Measurements from ENCODE around the gene TCEAL5.
"Not testable (repeated sequence)": the region's sequence is repeated elsewhere in the genome, so short reads cannot be mapped to it uniquely, and the experiment has no call there.

Gene TCEAL5

GRCh38 chrX:103276581-103277002 is at the start of gene TCEAL5:
TCEAL5 (minus strand) TSS chrX:103276750; CDS start chrX:103274563, 2,187 bp downstream.
- no peak for DNase-seq (ENCODE audit: low spot score)

- no peak for DNase-seq (ENCODE audit: low spot score)
Measured at GRCh38 chrX:103311399-103311780, 34.8 kb upstream of the TCEAL5 start.

DNA sequence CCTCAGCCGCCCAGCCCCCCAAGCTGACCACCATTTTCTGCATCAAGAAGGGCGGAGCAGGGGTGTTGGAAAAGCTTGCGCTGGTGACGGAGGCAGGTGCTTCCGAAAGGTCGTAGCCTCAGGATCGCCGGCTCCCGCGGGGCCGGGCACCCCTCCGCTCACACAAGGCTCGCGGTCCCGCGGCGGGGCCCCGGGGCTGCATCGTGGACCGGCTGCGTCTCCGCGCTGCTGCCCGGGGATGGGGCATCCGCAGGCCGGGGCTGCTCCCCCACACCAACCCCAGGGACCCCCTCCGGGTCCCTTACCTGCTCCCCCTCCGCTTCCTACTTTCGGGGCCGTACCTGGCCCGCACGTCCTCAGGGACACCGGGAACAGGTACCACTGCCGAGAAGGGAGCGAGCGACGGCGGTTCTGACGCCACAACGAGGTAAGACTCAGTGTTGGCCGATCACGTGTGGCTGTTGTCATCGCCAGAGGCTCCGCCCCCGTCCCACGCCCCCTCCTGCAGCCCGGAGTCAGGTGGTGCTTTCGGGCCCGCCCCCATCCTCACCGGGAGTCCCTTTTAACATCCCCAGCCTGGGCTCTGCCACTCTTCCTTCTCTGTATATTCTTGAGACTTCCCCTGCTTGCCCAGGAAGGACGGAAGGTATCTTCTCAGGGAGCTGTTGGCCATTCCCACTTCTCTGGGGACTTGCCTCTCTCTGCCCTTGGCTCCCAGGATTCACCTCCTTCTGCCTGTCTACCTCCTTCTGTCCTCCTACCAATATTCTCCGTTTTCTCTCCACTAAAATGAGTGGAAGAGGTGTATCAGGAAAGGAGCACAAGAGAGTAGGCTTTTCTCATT is 34.2 kb upstream of the TCEAL5 start, which contains the start of gene BEX2:
Gene BEX2 (minus strand): TSS at position 436 of the 844 bp plus-strand sequence. CDS start 1,014 bp downstream, outside the sequence.
- peak; percentile 87 for DNase-seq (ENCODE audit: low spot score)

DNA sequence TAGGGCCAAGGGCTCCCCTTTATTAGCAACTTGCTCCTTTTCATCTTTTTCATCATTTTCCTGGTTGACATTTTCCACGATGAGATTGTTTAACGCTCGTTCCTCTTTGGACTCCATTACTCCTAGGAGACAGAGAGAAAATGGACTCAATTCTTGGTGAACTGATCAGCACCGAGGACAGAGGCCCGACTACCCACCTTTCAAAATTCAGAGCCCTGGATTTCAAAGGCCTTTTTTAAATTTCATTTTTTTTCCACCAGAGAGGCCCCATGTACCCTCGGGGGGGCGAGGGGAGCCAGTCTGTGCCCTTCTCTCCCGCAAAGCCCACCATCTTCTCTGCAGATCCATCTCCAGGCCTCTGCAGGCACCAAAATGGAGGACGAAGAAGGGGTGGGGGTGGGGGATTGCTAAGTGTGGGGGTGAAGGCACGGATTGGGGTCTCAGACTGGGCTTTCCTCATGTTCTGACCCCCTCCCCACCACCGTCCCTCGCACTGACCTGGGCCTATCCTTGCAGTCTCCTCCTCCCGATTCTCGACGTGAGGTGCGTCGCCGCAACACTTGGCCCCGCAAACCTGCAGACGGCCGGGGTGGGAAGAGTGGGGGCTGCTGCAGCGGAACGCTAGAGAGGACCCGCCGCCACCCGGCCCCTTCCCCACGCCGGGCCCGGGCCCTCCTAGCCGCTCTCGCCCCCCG is 33.5 kb upstream of the TCEAL5 start:
- no peak for DNase-seq (ENCODE audit: low spot score)

GRCh38 chrX:103305666-103306065 is 29.1 kb upstream of the TCEAL5 start:
- DNase-seq (ENCODE audit: low spot score) = not testable (repeated sequence)

- DNase-seq (ENCODE audit: low spot score) = no peak
Measured at GRCh38 chrX:103304705-103305104, 28.2 kb upstream of the TCEAL5 start.

- no peak for DNase-seq (ENCODE audit: low spot score)
Measured at GRCh38 chrX:103293118-103293517, 16.6 kb upstream of the TCEAL5 start.

DNA sequence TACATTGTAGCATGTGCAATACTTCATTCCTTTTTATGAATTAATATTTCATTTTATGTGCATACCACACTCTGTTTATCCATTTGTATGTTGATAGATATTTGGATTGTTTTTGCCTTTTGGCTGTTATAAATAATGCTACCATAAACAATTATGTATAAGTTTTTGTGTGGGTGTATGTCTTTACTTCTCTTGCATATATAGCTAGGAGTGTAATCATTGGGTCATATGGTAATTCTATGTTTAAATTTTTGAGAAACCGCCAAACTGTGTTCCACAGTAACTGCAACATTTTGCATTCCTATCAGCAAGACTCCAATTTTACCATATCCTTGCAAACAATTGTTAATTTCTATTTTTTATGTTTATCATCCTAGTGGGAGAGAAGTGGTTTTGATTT is 3.1 kb upstream of the TCEAL5 start:
- no peak for DNase-seq (ENCODE audit: low spot score)

GRCh38 chrX:103275947-103276567 is 493 bp downstream of the TCEAL5 start:
- DNase-seq (ENCODE audit: low spot score) = no peak

GRCh38 chrX:103274284-103274683 is 2.3 kb downstream of the TCEAL5 start:
- no peak for DNase-seq (ENCODE audit: low spot score)

- DNase-seq (ENCODE audit: low spot score) = no peak
Measured at GRCh38 chrX:103258275-103258674, 18.3 kb downstream of the TCEAL5 start.

DNA sequence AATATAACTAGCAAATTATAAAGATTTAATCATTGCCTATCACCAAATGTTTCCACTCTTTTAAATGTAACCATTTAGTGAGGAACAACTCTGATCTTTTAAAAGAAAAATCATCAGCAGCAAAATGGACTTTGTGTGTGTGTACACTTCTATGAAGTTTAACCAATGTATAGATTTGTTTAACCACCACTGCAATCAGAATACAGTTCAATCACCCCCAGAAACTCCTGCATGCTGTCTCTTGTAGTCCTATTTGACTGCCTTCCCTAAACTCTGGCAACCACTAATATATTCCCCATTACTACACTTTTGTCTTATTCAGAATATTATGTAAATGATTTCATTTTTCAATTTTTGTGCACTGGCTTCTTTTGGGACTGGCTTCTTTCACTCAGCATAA is 19.9 kb downstream of the TCEAL5 start:
- no peak for DNase-seq (ENCODE audit: low spot score)

GRCh38 chrX:103254921-103255493 is 21.5 kb downstream of the TCEAL5 start, which contains the start of gene TCEAL8:
TCEAL8 (minus strand) TSS chrX:103255155; CDS start chrX:103253979, 1,176 bp downstream.
- peak; percentile 64 for DNase-seq (ENCODE audit: low spot score)

GRCh38 chrX:103254171-103254824 is 22.3 kb downstream of the TCEAL5 start:
- DNase-seq (ENCODE audit: low spot score) = peak; percentile 70

DNA sequence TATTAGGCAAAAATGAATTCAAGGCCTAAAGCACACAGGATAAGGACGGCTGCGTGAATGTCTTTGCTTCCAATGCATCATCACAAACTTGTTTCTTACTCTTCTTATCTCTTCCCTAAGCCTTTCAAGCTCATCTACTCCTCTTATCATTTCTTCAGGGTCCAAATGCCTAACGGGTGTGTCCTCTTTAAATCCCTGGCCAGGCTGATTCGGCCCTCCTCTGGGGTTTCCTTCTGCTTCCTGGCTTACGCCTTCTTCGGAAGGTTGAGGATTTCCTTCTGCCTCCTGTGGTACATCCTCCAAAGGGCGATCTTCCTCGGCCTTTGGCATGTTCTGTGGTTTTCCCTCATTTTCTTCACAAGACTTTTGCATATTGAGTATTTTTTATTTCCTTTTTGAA is 22.9 kb downstream of the TCEAL5 start:
- no peak for DNase-seq (ENCODE audit: low spot score)

- no peak for DNase-seq (ENCODE audit: low spot score)
Measured at GRCh38 chrX:103250977-103251376, 25.6 kb downstream of the TCEAL5 start.

- DNase-seq (ENCODE audit: low spot score) = no peak
Measured at GRCh38 chrX:103249805-103250204, 26.7 kb downstream of the TCEAL5 start.

DNA sequence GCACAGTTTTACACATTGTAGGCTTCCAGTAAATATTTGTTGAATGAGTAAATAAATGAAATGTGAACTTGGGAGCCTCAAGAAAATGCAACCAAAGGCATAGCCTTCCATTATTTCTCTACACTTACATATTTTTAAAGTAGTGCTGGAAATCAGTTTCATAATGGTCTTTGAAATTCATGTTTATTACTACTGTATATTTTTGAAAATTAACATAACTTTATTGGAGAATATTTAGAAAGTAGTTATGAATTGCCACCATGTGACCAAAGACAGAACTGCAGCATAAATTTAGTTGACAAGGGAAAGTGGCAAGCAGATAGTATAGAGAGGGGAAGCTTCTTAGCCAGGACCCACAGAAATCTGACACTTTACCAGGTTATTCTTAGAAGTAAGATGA is 28.0 kb downstream of the TCEAL5 start:
- DNase-seq (ENCODE audit: low spot score) = peak; percentile 11

DNA sequence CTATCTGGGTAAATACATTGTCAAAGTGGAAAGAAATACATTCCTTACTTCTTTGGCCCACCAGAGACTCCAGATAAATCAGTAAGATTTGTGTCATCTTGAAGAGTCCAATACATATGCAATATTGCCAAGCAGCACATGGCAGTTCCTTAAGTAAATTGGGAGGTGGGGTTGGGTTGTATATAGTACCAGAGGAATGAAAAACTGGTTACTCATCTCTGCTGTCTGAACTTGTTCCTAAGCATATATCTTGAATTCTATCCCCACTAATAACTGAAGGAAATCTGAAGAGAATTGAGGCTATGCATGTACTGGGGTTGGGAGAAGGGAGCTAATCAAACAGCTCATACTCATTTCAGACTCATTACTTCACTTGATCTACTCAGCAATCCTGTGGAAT is 36.4 kb downstream of the TCEAL5 start:
- no peak for DNase-seq (ENCODE audit: low spot score)

DNA sequence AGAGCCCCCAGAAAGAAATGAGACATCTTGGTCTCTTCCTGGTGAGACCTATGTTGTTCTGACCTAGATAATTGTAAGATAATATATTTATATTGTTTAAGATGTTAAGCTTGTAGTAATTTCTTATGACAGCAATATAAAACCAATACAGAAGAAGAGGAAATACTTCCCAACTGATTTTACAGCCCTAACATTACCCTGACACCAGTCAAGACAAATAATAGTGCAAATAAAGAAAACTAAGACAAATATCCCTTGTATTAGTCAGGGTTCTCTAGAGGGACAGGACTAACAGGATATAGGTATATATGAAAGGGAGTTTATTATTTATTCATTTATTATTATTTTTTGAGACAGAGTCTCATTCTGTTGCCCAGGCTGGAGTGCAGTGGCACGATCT is 40.3 kb downstream of the TCEAL5 start:
- no peak for DNase-seq (ENCODE audit: low spot score)

- not testable (repeated sequence) for DNase-seq (ENCODE audit: low spot score)
Measured at GRCh38 chrX:103235608-103236007, 40.9 kb downstream of the TCEAL5 start.

- no peak for DNase-seq (ENCODE audit: low spot score)
Measured at GRCh38 chrX:103234869-103235268, 41.7 kb downstream of the TCEAL5 start.
